Measurements from ENCODE around the gene ARHGAP30.
"Not testable (repeated sequence)": the region's sequence is repeated elsewhere in the genome, so short reads cannot be mapped to it uniquely, and the experiment has no call there.

The ARHGAP30 gene

GRCh38 chr1:161037661-161038522 lies 31.8 kb downstream of the ARHGAP30 start:
- DNase-seq (ENCODE audit: low spot score): no peak

DNA sequence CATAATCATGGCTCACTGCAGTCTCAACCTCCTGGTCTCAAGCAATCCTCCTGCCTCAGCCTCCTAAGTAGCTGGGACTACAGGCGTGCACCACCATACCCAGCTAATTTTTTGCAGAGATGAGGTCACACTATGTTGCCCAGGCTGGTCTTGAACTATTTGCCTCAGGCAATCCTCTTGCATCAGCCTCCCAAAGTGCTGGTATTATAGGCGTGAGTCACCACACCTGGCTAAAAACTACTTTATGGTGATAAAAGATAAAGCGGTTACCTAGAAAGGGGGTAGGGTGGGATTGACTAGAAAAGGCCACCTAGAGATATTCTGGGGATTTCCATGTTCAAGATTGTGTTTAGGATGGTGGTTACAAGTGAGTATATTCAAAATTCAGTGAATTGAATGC lies 35.9 kb downstream of the ARHGAP30 start:
- DNase-seq (ENCODE audit: low spot score): no peak

GRCh38 chr1:161032409-161032808 lies 37.3 kb downstream of the ARHGAP30 start:
- DNase-seq (ENCODE audit: low spot score): no peak

DNA sequence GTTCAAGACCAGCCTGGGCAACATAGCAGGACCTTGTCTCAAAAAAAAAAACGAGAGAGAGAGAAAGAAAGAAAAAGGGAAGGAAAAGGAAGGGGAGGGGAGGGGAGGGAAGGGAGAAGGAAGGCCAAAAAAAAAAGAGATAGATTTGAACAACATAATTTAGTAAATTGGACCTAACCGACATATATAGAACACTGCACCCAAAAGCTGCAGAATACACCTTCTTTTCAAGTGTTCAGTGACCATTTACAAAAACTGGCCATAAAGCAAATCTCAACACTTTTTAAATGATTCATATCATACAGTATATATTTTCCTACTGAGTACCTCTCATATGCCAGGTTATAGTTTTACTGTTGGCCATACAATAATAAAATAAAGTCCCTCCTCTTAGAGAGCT lies 37.8 kb downstream of the ARHGAP30 start:
- no peak for DNase-seq (ENCODE audit: low spot score)

- DNase-seq (ENCODE audit: low spot score): not testable (repeated sequence)
These were observed 40.2 kb downstream of the ARHGAP30 start for GRCh38 chr1:161029466-161029865.

DNA sequence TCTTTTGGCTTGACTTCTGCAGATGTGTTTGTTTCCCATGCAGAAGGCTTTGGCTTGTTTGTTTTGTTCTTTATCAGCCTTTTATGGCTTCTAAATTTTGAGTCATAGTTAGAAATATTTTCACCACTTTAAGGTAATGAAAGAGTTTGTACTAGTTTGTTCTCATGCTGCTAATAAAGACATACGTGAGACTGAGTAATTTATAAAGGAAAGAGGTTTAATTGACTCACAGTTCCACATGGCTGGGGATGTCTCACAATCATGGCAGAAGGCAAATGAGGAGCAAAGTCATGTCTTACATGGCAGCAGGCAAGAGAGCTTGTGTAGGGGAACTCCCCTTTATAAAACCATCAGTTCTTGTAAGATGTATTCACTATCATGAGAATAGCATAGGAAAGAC lies 42.7 kb downstream of the ARHGAP30 start:
- not testable (repeated sequence) for DNase-seq (ENCODE audit: low spot score)

DNA sequence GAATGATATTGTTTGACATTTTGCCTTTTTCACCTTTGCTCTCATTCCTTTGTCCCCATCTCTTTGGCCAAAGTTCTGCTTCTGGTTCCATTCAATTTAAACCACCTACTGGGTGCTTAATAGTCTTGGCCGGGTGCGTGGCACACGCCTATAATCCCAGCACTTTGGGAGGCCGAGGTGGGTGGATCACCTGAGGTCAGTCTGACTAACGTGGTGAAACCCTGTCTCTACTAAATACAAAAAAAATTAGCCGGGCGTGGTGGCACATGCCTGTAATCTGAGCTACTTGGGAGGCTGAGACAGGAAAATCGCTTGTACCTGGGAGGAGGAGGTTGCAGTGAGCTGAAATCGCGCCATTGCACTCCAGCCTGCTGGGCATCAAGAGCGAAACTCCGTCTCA lies 47.3 kb downstream of the ARHGAP30 start:
- not testable (repeated sequence) for DNase-seq (ENCODE audit: low spot score)

GRCh38 chr1:161021970-161022353 lies 47.7 kb downstream of the ARHGAP30 start:
- no peak for DNase-seq (ENCODE audit: low spot score)

DNA sequence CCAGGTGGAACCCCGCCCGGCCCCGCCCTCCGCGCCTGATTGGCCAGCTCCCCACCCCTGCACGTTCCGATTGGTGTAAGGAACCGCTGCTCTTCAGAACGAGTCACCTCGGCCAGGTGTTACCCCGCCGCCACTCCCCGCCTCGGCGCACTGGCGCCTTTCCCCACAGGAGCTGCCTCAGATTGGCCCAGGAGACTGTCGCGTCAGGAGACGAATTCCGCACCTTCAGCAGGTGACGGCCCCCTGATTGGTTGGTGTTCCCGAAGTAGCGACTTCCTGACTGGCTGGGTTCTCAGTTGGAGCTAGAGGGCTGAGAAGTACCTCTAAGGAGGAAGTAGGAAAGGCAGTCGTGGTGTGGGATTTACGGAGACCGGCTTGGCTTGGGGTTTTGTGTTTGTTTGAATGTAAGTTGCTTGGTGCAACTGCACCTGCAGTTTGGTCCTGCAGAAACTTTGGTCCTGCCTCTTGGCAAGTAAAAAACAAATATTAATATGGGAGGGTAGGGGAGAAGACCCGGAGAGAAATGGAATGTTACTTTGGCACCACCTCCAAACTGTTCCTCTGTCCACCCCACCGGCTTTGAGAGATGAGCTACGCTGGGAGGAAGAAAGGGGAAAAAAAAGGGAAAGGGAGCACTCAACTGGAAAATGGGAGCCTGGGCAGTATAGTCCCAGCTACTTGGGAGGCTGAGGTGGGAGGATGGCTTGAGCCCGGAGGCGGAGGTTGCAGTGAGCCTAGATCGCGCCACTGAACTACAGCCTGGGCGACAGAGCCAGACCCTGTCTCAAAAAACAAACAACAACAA lies 48.3 kb downstream of the ARHGAP30 start:
- peak; percentile 84 for DNase-seq (ENCODE audit: low spot score)

GRCh38 chr1:161020509-161021164 lies 49.1 kb downstream of the ARHGAP30 start, which contains the start of gene F11R:
Gene F11R (minus strand): TSS chr1:161021152. CDS start chr1:161021073, 79 bp downstream.
- peak; percentile 62 for DNase-seq (ENCODE audit: low spot score)

GRCh38 chr1:161019751-161020495 lies 49.8 kb downstream of the ARHGAP30 start:
- DNase-seq (ENCODE audit: low spot score): no peak

DNA sequence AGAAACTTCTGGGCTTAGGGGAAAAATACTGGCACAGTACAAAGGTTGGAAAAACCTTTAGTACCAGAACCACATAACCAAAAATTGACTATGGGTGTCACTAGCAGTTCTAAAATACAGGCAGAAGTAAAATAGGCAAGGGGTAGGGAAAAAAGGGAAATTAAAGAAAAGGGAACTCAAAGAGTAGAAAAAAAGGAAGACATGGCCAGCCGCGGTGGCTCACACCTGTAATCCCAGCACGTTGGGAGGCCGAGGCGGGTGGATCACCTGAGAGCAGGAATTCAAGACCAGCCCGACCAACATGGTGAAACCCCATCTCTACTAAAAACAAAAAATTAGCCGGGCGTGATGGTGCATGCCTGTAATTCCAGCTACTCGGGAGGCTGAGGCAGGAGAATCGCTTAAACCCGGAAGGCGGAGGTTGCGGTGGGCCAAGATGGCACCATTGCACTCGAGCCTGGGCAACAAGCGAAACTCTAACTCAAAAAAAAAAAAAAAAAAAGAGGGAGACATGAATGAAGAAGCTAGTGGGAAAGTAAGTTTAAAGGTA lies 50.5 kb downstream of the ARHGAP30 start:
- not testable (repeated sequence) for DNase-seq (ENCODE audit: low spot score)

- no peak for DNase-seq (ENCODE audit: low spot score)
These were observed 51.1 kb downstream of the ARHGAP30 start for GRCh38 chr1:161018631-161018930.

- DNase-seq (ENCODE audit: low spot score): no peak
These were observed 51.7 kb downstream of the ARHGAP30 start for GRCh38 chr1:161017756-161018630.

DNA sequence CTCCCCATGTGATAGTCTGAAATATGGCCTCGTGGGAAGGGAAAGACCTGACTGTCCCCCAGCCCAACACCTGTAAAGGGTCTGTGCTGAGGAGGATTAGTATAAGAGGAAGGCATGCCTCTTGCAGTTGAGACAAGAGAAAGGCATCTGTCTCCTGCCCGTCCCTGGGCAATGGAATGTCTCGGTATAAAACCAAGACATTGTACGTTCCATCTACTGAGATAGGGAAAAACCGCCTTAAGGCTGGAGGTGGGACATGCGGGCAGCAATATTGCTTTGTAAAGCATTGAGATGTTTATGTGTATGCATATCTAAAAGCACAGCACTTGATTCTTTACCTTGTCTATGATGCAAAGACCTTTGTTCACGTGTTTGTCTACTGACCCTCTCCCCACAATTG lies 52.5 kb downstream of the ARHGAP30 start:
- DNase-seq (ENCODE audit: low spot score): not testable (repeated sequence)

GRCh38 chr1:161016683-161017082 lies 53.0 kb downstream of the ARHGAP30 start:
- not testable (repeated sequence) for DNase-seq (ENCODE audit: low spot score)

DNA sequence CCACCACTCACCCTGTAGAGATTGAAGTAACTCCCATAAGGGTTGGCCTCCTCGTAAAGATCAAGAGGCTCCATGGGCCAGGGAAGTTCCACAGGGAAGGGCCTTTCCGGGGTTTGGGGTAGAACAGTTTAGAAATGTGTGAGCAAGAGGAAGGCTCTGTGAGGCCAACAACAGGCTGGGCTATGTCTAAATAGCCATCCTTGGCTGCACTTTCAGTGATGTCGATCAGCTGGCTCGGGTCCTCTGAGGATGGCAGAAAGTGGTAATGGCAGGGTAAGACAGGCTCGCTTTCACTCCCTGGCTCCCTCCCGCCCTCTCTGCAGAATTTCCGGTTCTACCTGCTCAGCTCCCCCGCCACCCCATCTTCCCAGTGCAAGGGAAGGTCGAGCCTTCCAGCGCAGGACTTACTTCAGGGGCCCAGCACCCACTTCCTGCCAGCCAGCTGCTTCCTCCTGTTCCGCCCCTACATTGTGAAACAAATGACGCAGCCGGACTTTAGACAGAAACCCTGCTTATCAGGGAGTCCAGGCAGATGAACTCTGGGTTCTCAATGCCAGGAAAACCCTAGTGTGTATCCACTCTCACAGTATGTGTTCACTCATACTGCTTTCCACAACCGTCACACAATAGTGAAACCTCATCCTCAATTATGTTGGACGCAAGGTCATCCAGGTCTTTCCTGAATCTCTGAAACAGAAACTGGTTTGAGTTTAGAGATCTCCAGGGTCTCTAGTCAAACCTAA lies 56.0 kb downstream of the ARHGAP30 start:
- peak; percentile 88 for DNase-seq (ENCODE audit: low spot score)

- peak; percentile 46 for DNase-seq (ENCODE audit: low spot score)
These were observed 56.6 kb downstream of the ARHGAP30 start for GRCh38 chr1:161013131-161013487.

GRCh38 chr1:161012420-161012819 lies 57.3 kb downstream of the ARHGAP30 start:
- DNase-seq (ENCODE audit: low spot score): no peak

Measured in hematopoietic multipotent progenitor cell treated with erythropoietin and hydrocortisone succinate and interleukin-3 and kit ligand, for 15 days (in vitro differentiated cells).